ENCODE data around the gene TRAF3IP3.

TRAF3IP3 gene

DNA sequence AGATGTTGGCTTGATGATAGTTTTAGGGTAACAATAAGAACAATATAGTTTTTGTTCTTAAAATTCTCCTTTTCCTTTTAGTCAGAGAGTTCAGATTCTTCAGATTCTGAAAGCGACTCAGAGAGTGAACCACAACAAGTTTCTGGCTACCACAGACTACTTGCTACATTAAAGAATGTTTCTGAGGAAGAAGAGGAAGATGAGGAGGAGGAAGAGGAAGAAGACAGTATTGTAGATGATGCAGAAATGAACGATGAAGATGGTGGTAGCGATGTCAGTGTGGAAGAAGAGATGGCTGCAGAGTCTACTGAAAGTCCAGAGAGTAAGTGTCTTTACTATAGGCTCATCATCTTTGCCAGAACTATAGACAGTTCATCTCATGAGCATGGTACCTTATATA lies 74.9 kb downstream of the TRAF3IP3 start:
- DNase-seq, result no peak

DNA sequence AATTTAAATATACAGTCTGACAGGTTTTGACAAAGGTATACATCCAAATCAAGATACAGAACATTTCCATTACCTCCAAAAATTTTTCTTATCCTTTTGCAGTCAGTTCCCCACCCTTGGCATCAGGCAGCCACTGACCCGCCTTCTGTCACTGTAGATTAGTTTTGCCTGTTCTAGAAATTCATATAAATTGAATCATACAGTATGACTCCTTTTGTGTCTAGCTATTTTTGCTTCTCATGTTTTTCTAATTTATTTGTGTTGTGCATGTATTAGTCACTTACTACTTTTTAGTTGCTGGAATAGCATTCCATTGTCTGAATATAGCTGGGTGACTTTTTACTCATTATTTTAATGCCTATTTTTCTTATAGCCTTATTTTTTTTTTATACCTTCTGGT lies 75.8 kb downstream of the TRAF3IP3 start:
- DNase-seq, result no peak
